GM18868 (cell line): ENCODE measurements around the gene TNRC6C.

Source experiments
- ATAC-seq: cut with Tn5 transposase; IDR thresholded peaks from one replicate; pipeline ENCODE4 v1.9.1; 2021; ENCODE audit warnings: mild to moderate bottlenecking, moderate library complexity; ENCODE audit not compliant: unreplicated experiment

Gene TNRC6C

DNA sequence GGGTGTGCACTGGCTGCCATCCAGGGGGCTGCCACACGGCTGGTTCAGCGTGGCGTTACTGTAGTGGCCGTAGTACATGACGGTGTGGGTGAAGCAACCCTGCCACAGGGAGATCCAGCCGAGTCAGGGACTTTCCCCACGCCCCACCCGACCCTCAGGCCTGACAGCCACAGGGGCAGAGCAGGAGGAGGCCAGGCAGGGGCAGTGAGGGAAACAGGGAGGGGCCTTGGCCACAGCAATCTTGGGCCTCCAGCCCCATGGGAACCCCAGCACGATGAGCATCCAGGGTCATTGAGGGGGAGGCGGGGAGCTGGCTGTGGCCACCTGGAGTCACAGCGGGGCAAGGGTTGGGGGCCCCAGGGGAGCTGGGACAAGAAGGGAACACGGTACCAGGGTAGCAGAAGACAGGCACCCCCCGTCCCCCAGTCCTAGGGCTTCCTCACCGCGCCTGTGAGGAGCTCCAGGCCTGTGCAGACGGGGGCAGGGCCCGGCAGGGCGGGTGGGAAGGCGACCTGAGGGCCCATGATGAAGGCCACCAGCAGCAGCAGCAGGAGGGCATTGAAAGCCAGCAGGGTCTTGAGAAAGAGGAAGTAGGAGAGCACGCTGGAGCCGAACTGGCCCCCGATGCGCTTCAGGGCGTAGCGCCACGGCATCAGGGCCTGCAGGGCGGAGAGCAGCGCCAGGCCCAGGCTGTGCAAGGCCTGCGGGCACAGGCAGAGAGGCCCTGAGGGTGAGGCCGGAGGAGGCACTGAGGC, 165.8 kb downstream of the TNRC6C start:
- ATAC-seq, result no peak

DNA sequence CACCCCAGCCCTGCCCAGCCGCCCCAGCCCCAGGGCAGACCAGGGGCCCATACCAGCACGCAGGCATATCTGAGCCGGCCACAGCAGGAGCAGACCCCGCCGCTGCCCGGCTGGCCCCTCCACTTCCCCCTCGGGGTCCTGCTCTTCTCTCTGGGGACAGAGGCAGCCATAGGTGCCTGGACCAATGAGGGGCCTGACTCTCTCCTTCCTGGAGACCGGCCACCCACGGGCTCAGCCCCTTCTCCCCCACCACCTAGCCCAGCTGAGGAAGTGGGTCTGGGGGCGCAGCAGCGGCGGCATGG, 166.3 kb downstream of the TNRC6C start:
- no peak for ATAC-seq

DNA sequence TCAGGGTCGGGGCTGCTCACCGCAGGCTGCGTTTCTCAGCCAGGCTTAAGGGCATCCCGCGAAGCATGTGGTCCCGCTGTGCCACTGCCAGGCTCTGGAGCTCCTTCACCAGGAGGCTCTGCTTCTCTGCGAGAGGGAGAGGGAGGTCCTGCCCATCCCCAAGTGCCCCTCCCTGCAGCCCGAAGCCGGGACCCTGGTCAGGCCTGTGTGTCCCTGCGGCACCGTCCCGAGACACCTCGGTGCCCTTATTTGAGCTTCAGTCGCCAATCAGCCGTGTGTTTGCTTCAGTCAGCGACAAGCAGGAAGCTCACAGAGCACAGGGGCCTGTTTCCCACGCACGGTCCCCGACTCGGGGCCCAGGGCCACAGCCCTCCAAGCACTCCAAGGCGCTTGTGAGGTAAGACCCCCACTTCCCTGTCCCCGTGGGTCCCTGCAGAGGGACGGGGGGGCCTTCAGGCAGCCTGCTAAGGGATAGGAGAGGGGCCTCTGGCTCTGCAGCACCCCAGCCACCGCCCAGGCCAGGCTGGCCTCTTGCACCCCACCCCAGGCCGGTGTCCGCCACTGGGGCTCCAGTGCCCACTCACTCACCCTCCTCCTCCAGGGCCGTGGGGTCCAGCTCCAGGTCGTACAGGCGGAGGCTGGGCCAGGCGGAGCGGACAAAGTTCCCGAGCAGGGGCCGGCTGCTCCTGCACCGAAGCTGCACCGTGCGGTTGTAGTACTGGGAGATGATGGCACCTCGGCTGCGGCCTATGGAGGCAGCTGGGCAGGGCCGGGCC, 166.8 kb downstream of the TNRC6C start:
- ATAC-seq, result no peak

DNA sequence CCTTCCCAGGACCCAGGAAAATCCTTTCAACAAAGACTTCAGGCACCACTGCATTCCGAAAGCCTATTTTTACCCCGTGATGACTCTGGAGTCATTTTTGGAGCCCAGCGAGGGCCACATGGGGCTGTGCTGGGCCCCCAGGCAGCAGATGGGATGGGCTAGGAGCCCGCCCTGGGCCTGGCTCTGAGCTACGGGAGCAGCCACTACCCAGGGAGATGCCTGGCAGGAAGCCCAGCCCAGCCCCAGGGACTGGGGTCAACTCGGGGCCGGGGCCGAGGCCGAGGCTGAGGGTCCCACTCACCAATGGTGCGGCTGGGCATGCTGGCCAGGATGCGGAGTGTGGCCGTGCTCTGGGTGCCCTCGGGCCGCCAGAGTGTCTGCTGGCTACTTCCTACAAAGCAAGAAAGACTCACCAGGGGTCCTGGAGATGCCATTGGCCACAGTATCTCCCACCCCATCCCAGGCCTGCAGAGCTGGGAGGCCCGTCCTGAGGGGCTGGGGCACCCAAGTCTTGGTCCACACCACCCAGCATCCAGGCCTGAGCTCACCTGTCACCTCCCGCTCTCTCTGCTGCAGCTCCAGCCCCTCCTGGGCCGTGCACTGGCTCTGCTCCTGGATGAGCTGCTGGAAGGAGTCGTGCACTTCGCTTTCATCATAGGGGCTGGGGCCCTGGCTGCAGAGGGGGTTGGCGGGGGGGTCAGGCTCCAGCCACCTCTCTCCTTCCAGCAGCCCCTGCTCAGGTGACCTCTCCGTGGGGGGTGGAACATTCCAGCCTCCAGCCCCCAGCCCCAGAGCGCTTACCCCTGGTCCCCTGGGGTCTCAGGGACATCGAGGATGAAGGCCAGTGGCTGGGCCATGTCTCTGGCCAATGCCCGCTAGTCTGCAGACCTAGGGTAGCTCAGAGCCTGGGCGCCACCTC, 167.7 kb downstream of the TNRC6C start:
- no peak for ATAC-seq

DNA sequence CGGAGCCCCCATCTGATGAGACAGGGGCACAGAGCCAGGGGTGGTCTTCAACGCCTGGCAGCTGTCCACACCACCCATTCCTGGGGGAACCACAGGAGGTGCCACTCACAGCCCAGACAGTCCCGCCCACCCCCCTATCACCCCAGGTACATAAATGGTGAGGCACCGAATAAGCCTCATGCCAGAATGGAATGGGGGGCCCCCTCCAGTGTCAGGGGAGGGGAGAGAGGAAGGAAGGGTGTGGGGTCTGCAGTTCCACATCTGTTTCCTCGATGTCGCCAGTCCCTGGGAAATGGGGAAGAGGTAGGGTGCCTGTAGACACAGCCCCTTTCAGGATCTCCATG, 168.4 kb downstream of the TNRC6C start:
- no peak for ATAC-seq

DNA sequence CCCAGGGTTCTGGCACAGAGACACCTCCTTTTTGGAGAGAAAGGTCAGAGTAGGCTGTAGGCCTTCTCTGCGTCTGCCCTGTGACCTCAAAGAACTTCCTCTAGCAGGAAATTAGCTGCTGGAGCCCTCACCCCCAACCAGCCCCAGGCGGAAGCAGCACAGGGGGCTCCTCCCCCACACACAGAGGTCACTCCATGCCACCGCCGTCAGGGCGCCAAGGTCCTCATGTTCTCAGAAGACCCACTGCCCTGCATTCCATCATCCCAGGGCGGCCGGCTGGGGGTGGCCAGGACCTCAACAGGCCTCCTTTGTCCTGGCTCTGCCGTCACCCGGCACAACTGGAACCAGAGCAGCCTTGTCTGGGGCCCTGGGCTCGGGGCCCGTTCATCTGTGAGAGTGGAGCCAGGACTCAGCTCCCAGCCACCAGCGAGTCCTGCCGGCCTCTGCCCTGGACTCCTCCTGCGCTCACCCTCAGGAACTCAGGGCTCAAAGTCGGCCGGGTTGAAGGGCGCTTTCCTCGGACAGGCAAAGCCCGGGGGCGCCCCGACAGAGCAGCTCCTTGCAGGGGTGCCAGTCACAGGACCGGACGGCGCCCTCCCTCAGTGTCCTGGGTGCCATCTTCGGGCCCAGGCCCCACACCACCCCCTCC, 168.9 kb downstream of the TNRC6C start:
- no peak for ATAC-seq

DNA sequence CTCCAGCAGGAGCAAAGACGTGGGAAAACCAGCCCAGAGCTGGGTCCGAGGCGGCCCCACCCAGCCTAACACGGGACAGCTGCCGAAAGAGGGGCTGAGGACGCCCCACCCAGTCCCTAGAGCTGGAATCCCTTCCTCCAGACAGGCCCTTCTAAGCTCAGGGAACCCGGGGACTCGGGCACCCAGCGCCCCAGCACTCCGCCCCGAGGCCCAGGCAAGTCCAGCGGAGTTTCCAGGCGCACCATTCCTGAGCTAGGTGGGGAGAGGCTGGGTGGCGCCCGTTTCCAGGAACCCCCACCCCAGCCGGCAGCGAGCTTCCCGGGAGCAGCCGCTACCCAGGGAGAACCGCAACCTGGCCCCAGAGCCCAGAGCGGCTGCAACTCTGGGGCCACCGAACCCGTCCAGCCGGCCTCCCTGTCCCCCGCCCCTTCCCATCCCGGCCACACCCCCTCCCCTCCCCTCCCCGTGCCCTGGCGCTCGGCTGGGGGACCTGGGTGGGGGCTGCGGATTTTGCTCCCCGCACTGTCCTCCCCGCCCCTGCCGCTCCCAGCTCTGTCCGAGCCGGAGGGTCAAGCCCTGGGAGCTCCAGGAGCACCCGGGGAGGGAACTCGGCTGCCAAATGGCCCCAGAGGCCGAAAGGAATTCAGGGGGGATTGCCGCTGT, 169.5 kb downstream of the TNRC6C start:
- no peak for ATAC-seq

DNA sequence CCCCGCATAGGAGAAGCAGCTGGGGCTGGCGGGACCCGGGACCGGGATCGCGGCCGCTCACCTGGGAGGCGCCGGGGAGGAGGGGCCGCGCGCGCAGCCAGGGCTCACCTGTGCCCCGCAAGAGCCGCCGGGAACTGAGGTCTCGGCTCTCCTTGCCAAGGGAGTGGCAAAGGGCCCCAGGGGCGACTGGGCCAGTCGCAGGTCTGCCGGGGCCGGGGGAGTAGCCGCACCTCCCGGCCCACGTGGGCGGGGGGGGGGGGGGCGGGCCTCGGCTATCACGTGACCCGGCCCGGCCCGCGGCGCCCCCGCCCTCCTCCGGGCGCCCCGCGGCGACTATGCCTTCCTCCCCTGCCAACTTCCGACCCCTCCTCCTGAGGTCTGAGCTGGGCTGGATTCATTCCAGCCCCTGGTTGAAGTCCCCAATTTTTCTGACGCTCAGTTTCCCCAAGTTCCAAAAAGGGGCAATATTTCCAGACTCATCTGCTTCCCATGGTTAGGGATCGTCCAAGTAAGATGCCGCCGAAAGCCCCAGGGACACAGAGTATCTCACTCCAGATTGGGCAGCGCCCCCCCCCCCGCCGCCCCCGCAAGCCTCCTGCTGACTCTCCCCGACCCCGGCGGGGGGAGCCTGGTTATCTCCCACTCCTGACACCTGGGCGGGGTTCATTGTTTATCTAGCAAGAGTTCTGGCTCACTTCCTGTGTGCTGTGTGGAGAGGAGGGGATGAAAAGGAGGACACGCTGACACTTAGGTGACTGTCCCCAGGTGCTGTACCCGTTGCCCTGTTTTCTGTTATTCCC, 170.2 kb downstream of the TNRC6C start, which contains the start of gene TMC6:
TMC6 (minus strand) TSS at position 205 of the 800 bp plus-strand sequence. CDS start 1,923 bp downstream, outside the sequence.
- ATAC-seq, result no peak

DNA sequence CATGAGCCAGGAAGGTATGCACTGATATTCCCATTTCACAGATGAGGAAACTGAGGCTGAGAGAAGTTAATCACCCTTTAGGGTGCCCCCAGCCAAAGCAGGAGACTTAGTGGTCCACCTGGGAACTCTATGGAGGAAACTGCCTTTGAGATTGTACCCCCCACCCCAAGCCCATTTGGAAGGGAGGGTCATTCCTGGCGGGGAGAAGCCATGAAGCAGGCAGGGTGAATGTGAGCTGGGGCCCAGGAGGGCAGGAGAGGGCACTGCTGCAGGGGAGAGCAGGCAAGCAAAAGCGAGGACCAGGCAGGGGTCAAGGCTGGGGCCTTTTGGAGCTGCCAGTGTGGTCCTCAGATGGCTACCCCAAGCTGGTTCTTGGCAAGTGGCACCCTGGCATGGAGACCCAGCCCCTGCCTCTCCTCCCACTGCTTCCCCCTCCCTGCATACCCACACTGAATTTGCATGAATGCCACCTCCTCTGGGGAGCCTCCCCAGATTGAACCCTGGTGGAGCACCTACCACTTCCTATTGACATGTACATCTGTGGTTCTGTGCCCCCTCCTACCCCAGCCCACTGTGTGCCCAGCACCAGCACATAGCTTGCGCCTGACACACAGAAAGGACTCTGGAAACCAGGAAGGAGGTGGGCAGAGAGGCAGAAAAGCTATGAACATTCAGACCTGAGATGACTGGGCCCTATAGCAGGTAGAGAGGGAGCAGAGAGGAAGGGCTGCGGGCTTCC, 171.0 kb downstream of the TNRC6C start:
- ATAC-seq, result no peak

DNA sequence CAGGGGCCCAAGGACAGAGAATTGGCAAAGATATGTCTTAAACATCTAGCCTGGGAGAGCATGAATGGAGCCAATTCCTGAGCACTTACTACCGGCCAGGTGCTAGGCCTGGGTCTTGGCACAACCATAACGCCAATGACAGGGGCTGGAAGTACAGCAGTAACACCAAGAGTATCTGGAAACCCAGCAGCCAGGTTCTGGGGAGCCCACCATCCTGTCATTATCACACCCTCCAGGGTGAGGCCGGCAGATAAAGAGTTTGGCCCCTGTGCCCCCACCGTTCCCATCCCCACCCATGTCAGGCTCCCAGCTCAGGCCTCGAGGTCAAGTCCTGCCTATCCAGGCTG, 171.6 kb downstream of the TNRC6C start:
- no peak for ATAC-seq

DNA sequence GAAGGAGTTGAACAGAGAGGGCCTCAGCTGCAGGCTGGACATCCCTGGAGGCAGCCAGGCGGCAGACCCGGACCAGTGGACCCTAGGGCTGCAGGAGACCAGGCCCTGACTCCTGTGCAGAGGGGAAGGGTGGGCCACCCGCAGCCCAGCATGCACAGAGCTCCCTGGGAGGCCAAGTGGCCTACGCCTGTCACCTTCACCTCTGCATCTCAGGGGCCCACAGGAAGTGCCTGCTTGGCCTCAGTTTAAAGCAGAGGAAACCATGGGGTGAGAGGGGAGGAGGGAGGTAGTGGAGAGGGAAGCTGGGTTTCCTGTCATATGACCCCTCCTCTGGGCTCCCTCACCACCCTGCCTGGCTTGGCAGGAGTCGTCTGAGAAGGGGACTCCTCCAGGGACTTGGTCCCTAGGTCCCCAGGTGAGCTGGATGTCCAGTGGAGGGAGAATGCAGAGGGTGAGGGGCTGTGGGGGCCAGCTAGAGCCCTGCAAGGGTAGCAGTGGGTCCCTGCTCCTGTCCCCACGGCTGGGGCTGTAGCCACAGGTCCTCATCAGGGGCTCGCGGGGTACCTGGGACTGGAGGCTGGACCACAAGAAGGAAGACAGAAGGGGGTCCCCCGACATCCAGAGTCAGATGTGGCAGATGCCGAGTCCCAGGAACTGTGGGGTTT, 172.1 kb downstream of the TNRC6C start, which contains the start of gene TMC8:
TMC8 (plus strand) TSS at position 335 of the 665 bp plus-strand sequence. CDS start 818 bp downstream, outside the sequence.
- no peak for ATAC-seq

DNA sequence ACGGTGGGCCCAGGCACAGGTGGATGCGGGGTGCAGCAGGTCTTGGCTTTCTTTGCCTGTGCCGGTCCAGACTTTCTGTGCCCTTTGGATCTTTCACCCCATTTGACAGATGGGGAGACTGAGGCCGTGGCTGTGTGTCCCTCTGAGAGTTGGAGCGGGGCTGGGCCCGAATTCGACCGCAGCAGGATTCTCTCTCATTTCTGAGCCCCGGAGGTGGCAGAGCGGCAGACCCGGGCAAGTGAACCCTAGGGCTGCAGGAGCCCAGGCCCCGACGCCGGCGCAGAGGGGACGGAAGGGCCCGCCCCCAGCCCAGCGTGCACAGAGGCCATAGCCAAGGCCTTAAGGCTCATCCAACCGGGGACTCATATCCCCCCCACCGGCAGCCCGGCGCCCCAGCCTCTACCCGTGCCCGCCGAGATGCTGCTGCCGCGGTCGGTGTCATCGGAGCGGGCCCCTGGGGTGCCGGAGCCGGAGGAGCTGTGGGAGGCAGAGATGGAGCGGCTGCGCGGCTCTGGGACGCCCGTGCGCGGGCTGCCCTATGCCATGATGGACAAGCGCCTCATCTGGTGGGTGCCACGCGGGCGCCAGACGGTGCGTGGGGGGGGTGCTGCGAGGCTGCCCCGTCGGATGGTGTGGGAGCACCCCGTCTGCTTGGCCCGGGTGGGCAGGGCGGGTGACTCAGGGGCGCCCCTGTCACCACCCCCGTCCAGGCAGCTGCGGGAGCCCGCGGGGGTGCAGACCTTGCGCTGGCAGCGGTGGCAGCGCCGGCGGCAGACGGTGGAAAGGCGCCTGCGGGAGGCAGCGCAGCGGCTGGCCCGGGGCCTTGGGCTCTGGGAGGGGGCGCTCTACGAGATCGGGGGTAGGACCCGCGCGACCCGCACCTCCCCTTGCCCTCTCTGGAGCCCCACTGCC, 172.9 kb downstream of the TNRC6C start:
- ATAC-seq, result no peak

DNA sequence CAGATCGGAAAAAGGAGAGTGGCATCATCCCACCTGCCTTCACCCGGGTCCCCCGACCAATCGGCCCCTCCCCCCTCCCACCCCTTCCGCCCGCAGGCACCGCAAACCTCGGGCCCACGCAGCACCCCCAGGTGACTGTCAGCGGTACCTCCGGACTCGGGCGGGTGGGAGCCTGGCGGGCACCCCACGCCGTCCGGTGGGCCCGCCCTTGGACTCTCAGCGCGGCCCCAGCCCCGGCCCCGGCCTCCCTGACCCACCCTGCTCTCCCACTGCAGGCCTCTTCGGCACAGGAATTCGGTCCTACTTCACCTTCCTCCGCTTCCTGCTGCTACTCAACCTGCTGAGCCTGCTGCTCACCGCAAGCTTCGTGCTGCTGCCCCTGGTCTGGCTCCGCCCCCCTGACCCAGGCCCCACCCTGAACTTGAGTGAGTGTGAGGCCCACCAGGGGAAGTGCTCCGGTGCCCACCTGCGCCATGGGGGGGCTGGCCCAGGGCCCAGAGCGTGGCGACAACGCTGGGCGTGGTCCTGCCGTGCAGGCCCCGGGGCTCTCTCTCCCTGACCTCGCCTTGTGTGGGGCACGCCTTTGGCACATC, 173.7 kb downstream of the TNRC6C start:
- no peak for ATAC-seq

DNA sequence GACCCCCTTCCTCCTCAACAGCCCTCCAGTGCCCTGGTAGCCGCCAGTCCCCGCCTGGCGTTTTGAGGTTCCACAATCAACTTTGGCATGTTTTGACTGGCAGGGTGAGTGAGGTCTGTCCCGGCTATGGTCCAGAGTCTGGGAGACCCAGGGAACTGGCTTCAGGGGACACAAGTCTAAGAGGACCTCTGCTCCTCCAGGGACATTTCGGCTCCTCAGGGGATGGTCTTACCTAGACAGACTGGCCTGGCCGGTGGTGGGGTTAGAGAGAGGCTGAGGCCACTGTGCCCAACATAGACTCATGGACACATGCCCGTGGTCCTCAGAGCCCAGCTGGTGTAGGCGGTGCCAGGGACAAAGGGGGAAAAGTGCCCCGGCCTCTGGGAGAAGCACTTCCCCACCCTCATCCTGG, 174.3 kb downstream of the TNRC6C start:
- no peak for ATAC-seq

DNA sequence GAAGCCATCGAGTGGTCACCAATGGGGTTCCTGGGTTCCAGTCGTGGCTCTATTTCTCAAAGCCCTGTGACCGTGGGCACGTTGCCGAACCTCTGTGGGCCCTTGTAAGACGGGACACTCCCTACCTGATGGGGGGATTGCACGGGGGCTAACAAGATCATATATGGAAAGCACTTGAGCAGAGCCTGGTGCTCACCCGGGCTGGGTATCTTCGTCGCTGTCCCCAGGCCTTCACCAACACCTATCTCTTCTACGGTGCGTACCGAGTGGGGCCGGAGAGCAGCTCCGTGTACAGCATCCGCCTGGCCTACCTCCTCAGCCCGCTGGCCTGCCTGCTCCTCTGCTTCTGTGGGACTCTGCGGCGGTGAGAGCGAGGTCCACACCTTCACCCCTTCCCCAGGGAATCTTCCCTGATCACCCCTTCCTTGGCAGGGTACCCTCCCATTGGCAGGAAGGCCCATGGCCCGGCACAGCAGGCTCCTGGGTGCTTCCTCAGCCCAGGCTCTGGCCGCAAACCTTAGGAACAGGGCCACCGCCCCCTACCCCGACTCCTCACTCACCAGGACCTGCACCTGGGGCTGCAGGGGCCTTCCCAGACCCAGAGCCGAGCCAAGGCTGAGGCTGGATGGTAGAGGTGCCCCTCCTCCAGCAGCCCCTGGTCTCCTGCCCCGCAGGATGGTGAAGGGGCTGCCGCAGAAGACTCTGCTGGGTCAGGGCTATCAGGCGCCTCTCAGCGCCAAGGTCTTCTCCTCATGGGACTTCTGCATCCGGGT, 174.9 kb downstream of the TNRC6C start:
- ATAC-seq, result no peak
